IPS-15b (cell line): ENCODE data around the gene ZNF512B.
A peak's percentile ranks its signal among the peaks of the same experiment; 100 is the strongest.
"Not testable (repeated sequence)": the region's sequence is repeated elsewhere in the genome, so short reads cannot be mapped to it uniquely, and the experiment has no call there.

Experiments
- H3K27me3 ChIP-seq: one replicate; pipeline ENCODE4 v1.6.1; 2013; ENCODE audit warnings: low read length; ENCODE audit not compliant: control insufficient read depth, insufficient read depth
- H3K36me3 ChIP-seq: one replicate; pipeline ENCODE4 v1.6.1; 2013; ENCODE audit warnings: low read length; ENCODE audit not compliant: control insufficient read depth, insufficient read depth
- H3K4me1 ChIP-seq: one replicate; pipeline ENCODE4 v1.6.1; 2013; ENCODE audit warnings: mild to moderate bottlenecking, low read length; ENCODE audit not compliant: control insufficient read depth, insufficient read depth
- H3K4me3 ChIP-seq: one replicate; pipeline ENCODE4 v1.5.1; 2013; ENCODE audit warnings: low read depth, low read length
- H3K9ac ChIP-seq: one replicate; pipeline ENCODE4 v1.6.1; 2013; ENCODE audit warnings: low read depth, mild to moderate bottlenecking, low read length
- H3K9me3 ChIP-seq: one replicate; pipeline ENCODE4 v1.6.1; 2013; ENCODE audit warnings: mild to moderate bottlenecking, low read length; ENCODE audit not compliant: control insufficient read depth, insufficient read depth

ZNF512B gene

DNA sequence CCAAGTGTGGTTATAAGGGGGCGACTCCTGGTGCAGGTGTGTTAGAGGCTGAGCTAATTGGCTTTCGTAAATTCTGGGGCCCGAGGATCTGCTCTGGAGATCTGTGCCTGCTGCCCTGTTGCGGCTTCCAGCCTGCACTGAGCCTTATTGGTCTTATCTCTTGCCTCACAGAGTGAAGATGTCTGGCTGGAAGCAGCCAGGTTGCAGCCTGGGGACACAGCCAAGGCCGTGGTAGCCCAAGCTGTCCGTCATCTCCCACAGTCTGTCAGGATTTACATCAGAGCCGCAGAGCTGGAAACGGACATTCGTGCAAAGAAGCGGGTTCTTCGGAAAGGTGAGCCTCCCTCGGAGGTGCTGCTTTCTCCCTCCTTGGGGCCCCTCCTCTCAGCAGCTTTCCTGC, 31.2 kb upstream of the ZNF512B start:
- Histone ChIP-seq H3K4me1 (no peaks in the 10 kb centered on the region), H3K36me3 (peaks cover 53% of the 10 kb centered on the region), H3K9me3 (no peaks in the 10 kb centered on the region), H3K9ac (no peak overlapping the region), H3K27me3 (no peaks in the 10 kb centered on the region), H3K4me3 (no peak overlapping the region)

DNA sequence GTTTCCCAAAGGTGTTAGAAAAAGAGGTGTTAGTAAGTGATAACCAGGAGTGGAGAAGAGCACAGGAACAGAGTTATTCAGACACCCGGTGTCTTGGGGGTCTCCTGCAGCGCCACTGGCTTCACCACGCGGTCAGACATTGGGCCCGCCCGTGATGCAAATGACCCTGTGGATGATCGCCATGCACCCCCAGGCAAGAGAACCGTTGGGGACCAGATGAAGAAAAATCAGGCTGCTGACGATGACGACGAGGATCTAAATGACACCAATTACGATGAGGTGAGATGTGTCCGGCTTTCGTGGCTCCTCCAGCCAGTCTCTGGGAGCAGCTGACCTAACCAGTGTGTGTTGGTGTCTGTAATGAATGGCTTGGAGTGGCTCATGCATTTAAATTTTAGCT, 13.2 kb upstream of the ZNF512B start:
- Histone ChIP-seq H3K4me1 (peaks cover 3% of the 10 kb centered on the region), H3K9ac (no peak overlapping the region), H3K36me3 (peaks cover 19% of the 10 kb centered on the region), H3K4me3 (no peak overlapping the region), H3K9me3 (no peaks in the 10 kb centered on the region), H3K27me3 (peaks cover 14% of the 10 kb centered on the region)

- H3K27me3 ChIP-seq, result peaks cover 25% of the 10 kb centered on the region
- H3K4me3 ChIP-seq, result peak within 1 kb of the TSS; percentile 92
- H3K36me3 ChIP-seq, result peaks cover 19% of the 10 kb centered on the region
- no peaks in the 10 kb centered on the region for H3K9me3 ChIP-seq
- peaks cover 3% of the 10 kb centered on the region for H3K4me1 ChIP-seq
- H3K9ac ChIP-seq, result peak within 1 kb of the TSS; percentile 38
These were observed 11.3 kb upstream of the ZNF512B start, which contains the start of gene PRPF6 for GRCh38 chr20:63980806-63981728. Gene PRPF6, plus strand, starts transcription at chr20:63981132. Its CDS starts 114 bp downstream, at chr20:63981246.

GRCh38 chr20:63980317-63980805, 10.6 kb upstream of the ZNF512B start:
- no peak overlapping the region for H3K9ac ChIP-seq
- peaks cover 3% of the 10 kb centered on the region for H3K4me1 ChIP-seq

DNA sequence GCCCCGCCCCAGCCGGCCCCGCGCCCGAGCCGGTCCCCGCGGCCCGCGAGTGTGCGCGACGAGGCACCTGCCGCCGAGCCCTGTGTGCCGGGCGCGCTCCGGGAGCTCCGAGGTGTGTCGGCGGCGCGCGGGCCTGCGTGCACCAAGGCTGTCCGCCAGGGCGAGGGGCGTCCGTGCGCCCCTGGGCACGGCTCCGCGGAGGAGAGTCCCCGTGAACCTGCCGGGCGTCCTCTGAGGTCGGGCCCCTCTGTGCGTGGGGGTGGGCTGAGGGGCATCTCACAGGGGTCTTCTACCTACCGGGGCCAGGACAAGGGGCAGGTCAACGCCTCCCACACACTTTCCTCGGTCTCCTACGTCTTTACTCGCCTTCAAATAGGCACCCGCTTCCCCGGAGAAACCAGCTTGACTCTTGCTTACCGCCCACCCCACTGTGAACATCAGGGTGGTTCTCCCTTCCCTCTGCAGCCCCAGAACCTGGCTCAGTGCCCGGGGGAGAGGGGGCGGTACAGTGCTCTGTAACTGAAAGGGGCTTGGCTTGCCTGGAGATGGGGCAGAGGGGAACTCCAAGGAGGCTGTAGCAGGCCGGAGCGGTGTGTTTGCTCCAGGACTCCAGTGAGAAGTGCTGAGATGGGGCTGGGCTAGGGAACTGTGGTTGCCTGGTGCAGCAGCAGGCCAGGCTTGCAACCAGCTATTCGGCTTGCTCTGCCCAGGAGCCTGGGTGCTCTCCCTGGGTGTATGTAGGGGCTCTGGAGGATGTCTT, 10.0 kb upstream of the ZNF512B start, which contains the start of gene SAMD10:
Gene SAMD10, minus strand, starts transcription at position 86 of the 760 bp plus-strand sequence. CDS start 175 bp downstream, outside the sequence.
- Histone ChIP-seq H3K4me3 (peak within 1 kb of the TSS; percentile 72), H3K9ac (no peak within 1 kb of the TSS), H3K9me3 (no peaks in the 10 kb centered on the region), H3K27me3 (peaks cover 25% of the 10 kb centered on the region), H3K36me3 (peaks cover 11% of the 10 kb centered on the region), H3K4me1 (peaks cover 3% of the 10 kb centered on the region)

More at GRCh38 chr20:63980317-63980805, 10.6 kb upstream of the ZNF512B start:
- Histone ChIP-seq H3K9me3 (no peaks in the 10 kb centered on the region), H3K4me3 (peak overlapping the region; percentile 72), H3K36me3 (peaks cover 17% of the 10 kb centered on the region), H3K27me3 (peaks cover 25% of the 10 kb centered on the region)

DNA sequence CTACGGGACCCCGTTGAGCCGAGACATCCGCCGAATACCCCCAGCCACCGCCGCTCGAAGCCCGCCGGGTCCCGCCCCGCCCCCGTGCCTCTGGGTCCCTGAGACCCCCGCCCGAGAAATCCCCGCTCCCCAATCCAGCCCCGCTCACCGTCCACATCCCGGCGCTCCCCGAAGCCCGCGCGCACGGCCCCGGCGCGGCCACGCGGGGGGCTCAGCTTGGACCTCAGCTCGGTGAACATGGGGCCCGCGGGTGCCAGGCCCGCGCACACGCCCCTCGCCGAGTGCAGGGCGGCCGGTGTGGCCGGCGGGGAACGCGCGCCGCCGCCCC, 9.5 kb upstream of the ZNF512B start:
- peaks cover 3% of the 10 kb centered on the region for H3K4me1 ChIP-seq
- peak overlapping the region; percentile 72 for H3K4me3 ChIP-seq
- H3K36me3 ChIP-seq, result peaks cover 6% of the 10 kb centered on the region
- H3K9ac ChIP-seq, result no peak overlapping the region
- no peaks in the 10 kb centered on the region for H3K9me3 ChIP-seq
- peaks cover 25% of the 10 kb centered on the region for H3K27me3 ChIP-seq

GRCh38 chr20:63978319-63979228, 8.8 kb upstream of the ZNF512B start:
- H3K4me3 ChIP-seq, result peak overlapping the region; percentile 72
- no peaks in the 10 kb centered on the region for H3K9me3 ChIP-seq
- no peak overlapping the region for H3K9ac ChIP-seq
- H3K27me3 ChIP-seq, result peaks cover 25% of the 10 kb centered on the region
- H3K36me3 ChIP-seq, result peaks cover 3% of the 10 kb centered on the region
- peaks cover 3% of the 10 kb centered on the region for H3K4me1 ChIP-seq

DNA sequence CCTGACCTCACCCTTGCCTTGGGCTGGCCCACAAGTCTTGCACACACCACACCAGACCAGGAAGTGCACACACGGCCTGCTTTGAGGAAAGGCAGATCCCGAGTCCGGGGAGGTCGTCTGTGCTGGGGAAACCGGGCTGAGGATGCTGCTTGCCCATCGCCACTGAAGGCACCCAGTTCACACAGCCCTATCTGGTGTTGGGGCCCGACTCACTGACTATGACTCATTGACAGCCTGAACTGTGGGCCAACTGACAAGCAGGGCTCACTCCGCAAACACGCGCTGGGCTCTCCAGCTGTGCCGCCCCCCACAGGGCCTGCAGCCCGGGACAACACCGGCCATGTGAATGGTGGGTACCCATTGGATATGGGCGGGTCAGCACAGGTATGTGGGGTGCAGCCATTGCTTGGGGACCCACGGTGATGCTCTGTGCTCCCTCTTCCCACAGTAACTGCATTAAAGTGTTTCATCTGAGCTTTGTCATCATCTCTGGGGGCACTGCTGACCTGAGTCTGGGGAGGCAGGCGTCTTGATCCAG, 8.1 kb upstream of the ZNF512B start:
- no peak overlapping the region for H3K9ac ChIP-seq
- no peaks in the 10 kb centered on the region for H3K9me3 ChIP-seq
- peaks cover 27% of the 10 kb centered on the region for H3K27me3 ChIP-seq
- H3K4me1 ChIP-seq, result peaks cover 3% of the 10 kb centered on the region
- H3K4me3 ChIP-seq, result no peak overlapping the region
- no peaks in the 10 kb centered on the region for H3K36me3 ChIP-seq

DNA sequence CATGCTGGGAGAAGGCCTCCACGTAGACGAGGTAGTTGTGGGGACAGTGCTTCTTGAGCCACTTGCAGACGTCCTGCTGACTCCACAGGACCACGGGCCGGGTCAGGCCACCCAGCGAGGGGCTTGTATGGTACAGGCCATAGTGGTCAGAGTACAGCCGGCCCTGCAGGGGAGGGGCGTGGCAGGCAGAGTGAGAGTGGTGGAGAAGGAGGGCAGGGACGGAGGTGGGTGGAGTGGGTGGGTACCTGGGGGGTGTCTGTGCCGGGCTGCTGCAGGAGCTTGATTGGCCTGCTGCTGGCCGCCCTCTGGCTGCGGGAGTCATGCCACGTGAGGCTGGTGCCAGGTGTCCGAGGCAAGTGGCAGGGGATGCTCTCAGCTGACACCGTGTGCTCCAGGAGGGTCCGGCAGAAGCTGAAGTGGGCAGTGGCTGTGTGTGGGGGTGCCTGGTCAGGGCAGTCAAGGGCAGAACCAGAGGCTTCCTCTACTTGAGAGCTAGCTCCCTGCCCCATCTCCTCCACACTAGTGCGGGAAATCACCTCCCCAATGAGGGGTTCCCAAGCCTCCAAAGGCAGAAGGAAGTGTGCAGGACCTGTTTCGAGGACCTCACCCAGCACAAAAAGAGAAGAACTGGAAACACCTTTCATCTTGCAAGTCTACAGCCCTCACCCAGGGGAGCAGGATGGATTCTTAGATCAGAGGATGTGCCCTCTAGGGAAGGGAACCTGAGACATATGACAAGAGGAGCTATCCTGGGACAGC, 7.4 kb upstream of the ZNF512B start:
- Histone ChIP-seq H3K36me3 (no peaks in the 10 kb centered on the region), H3K4me3 (no peak overlapping the region), H3K4me1 (peaks cover 3% of the 10 kb centered on the region), H3K9ac (no peak overlapping the region), H3K9me3 (no peaks in the 10 kb centered on the region), H3K27me3 (peaks cover 27% of the 10 kb centered on the region)

DNA sequence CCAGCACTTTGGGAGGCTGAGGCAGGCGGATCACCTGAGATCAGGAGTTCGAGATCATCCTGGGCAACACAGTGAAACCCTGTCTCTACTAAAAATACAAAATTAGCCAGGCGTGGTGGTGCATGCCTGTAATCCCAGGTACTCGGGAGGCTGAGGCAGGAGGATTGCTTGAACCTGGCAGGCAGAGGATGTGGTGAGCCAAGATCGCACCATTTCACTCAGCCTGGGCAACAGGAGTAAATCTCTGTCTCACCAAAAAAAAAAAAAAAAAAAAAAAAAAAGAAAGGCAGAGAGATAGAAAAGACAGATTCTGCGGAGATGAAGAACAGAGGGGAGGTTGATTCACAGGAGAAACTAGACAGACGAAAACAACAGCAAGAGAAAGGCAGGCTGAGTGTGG, 6.8 kb upstream of the ZNF512B start:
- not testable (repeated sequence) for H3K9me3 ChIP-seq, H3K4me1 ChIP-seq, H3K9ac ChIP-seq, H3K4me3 ChIP-seq, H3K36me3 ChIP-seq
- H3K27me3 ChIP-seq, result peaks cover 27% of the 10 kb centered on the region
